ENCODE data around the gene LIN7B.
"Not testable (repeated sequence)": the region's sequence is repeated elsewhere in the genome, so short reads cannot be mapped to it uniquely, and the experiment has no call there.

LIN7B gene

GRCh38 chr19:49141352-49141751 is 27.2 kb downstream of the LIN7B start:
- no peak for DNase-seq (ENCODE audit: low read depth in 4 of 4, low spot score in 1 of 4)

- DNase-seq (ENCODE audit: low read depth in 4 of 4, low spot score in 1 of 4), result peak in 2 of 4 experiments; percentile 46 to 69
Measured at GRCh38 chr19:49142866-49143335, 28.7 kb downstream of the LIN7B start.

- peak; percentile 63 to 72 (median 68) for DNase-seq (ENCODE audit: low read depth in 4 of 4, low spot score in 1 of 4)
Measured at GRCh38 chr19:49145573-49146407, 31.6 kb downstream of the LIN7B start.

- not testable (repeated sequence) for DNase-seq (ENCODE audit: low read depth in 4 of 4, low spot score in 1 of 4)
Measured at GRCh38 chr19:49146408-49146770, 32.2 kb downstream of the LIN7B start.

GRCh38 chr19:49148044-49148682 is 34.0 kb downstream of the LIN7B start:
- DNase-seq (ENCODE audit: low read depth in 4 of 4, low spot score in 1 of 4), result no peak

- DNase-seq (ENCODE audit: low read depth in 4 of 4, low spot score in 1 of 4), result peak; percentile 63 to 79 (median 68)
Measured at GRCh38 chr19:49148784-49149651, 34.8 kb downstream of the LIN7B start.

GRCh38 chr19:49149652-49150105 is 35.5 kb downstream of the LIN7B start:
- DNase-seq (ENCODE audit: low read depth in 4 of 4, low spot score in 1 of 4), result no peak

- peak in 1 of 4 experiments; percentile 34 for DNase-seq (ENCODE audit: low read depth in 4 of 4, low spot score in 1 of 4)
Measured at GRCh38 chr19:49150106-49150943, 36.2 kb downstream of the LIN7B start.

- no peak for DNase-seq (ENCODE audit: low read depth in 4 of 4, low spot score in 1 of 4)
Measured at GRCh38 chr19:49150944-49151243, 36.7 kb downstream of the LIN7B start.

GRCh38 chr19:49151267-49152118 is 37.3 kb downstream of the LIN7B start:
- no peak for DNase-seq (ENCODE audit: low read depth in 4 of 4, low spot score in 1 of 4)

GRCh38 chr19:49152119-49152550 is 38.0 kb downstream of the LIN7B start:
- no peak for DNase-seq (ENCODE audit: low read depth in 4 of 4, low spot score in 1 of 4)

- no peak for DNase-seq (ENCODE audit: low read depth in 4 of 4, low spot score in 1 of 4)
Measured at GRCh38 chr19:49153167-49153809, 39.1 kb downstream of the LIN7B start.

- no peak for DNase-seq (ENCODE audit: low read depth in 4 of 4, low spot score in 1 of 4)
Measured at GRCh38 chr19:49154279-49154678, 40.1 kb downstream of the LIN7B start.

- DNase-seq (ENCODE audit: low read depth in 4 of 4, low spot score in 1 of 4), result no peak
Measured at GRCh38 chr19:49155005-49155819, 41.0 kb downstream of the LIN7B start, which contains the start of gene HRC. Gene HRC, minus strand, starts transcription at chr19:49155396. Its CDS starts 159 bp downstream, at chr19:49155237.

- no peak for DNase-seq (ENCODE audit: low read depth in 4 of 4, low spot score in 1 of 4)
Measured at GRCh38 chr19:49155820-49156346, 41.7 kb downstream of the LIN7B start.

GRCh38 chr19:49157445-49158224 is 43.5 kb downstream of the LIN7B start, which contains the start of gene TRPM4:
Gene TRPM4, plus strand, starts transcription at chr19:49157792. Its CDS starts 75 bp downstream, at chr19:49157867.
- peak in 3 of 4 experiments; percentile 17 to 62 (median 33) for DNase-seq (ENCODE audit: low read depth in 4 of 4, low spot score in 1 of 4)
